ENCODE measurements around the gene ASCC1. TPM values are rescaled to one million over a fixed set of nuclear protein-coding genes. Genes with fewer than 3 reads are reported as not detected.
"Not testable (repeated sequence)": the region's sequence is repeated elsewhere in the genome, so short reads cannot be mapped to it uniquely, and the experiment has no call there.

Gene ASCC1
- total RNA-seq, 1 donor from 2014 or later: 38.5 TPM

DNA sequence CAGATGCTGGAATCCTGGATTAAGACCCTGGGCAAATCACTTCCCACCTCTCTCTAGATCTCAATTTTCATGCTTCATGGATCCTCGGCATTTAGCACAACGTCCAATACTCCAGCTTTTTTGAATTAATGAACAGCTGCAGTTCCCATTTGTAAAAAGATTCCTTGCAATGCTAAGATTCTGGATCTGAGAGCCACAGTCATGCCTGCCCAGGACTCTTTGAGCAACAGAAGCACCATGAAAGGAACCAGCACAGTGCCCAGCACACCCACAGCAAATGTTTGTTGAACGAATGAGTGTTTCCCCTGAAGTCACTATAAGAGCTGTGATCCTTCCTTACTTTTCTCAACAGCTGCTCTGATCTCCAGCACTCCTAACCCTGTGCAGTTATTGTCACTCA, 36.9 kb upstream of the ASCC1 start:
- H3K27ac ChIP-seq: peak overlapping the region; percentile 98
- DNase-seq (ENCODE audit: extremely low spot score in 2 of 2): no peak
- no peak overlapping the region for H3K4me3 ChIP-seq
- H3K36me3 ChIP-seq: no peaks in the 10 kb centered on the region
- intact Hi-C loops (cut with DNase I): loop anchor here (5.0 kb wide), 1 partner anchor 36 kb away; the partner anchor contains the start of genes ANAPC16 and ASCC1
- peaks cover 96% of the 10 kb centered on the region for H3K4me1 ChIP-seq
- TF ChIP-seq POLR2AphosphoS5 (IDR thresholded peaks at IDR 0.05; ENCODE audit: insufficient read depth in 1 of 2, low read depth in 1 of 2): no peak
- TF ChIP-seq, protein P1, sequence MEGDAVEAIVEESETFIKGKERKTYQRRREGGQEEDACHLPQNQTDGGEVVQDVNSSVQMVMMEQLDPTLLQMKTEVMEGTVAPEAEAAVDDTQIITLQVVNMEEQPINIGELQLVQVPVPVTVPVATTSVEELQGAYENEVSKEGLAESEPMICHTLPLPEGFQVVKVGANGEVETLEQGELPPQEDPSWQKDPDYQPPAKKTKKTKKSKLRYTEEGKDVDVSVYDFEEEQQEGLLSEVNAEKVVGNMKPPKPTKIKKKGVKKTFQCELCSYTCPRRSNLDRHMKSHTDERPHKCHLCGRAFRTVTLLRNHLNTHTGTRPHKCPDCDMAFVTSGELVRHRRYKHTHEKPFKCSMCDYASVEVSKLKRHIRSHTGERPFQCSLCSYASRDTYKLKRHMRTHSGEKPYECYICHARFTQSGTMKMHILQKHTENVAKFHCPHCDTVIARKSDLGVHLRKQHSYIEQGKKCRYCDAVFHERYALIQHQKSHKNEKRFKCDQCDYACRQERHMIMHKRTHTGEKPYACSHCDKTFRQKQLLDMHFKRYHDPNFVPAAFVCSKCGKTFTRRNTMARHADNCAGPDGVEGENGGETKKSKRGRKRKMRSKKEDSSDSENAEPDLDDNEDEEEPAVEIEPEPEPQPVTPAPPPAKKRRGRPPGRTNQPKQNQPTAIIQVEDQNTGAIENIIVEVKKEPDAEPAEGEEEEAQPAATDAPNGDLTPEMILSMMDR (IDR thresholded peaks at IDR 0.05): no peak
- no peak for TF ChIP-seq POLR2A (IDR thresholded peaks at IDR 0.05)
- H3K9me3 ChIP-seq: no peaks in the 10 kb centered on the region
- no peaks in the 10 kb centered on the region for H3K27me3 ChIP-seq

DNA sequence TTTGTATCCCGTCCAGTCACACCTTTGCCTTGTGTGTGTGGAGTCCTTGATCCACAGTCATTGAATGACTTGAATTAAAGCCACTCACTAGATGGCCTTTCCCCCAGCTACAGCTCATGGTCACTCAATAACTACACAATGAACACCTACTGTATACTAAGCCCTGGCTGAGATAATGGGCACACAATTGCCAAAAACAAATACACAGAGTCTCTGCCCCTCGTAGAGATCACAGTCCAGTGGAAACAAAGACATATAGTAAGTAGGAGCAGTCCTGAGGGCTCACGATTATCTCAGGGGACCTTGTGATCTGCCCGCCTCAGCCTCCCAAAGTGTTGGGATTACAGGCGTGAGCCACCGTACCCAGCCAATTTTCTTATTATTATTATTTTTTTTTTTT, 35.6 kb upstream of the ASCC1 start:
- DNase-seq (ENCODE audit: extremely low spot score in 2 of 2): no peak
- no peak for TF ChIP-seq POLR2A (IDR thresholded peaks at IDR 0.05)
- TF ChIP-seq, protein P1 (IDR thresholded peaks at IDR 0.05): no peak
- no peak for TF ChIP-seq POLR2AphosphoS5 (IDR thresholded peaks at IDR 0.05; ENCODE audit: insufficient read depth in 1 of 2, low read depth in 1 of 2)
- Histone ChIP-seq H3K4me3 (no peak overlapping the region), H3K27me3 (no peaks in the 10 kb centered on the region), H3K4me1 (peaks cover 100% of the 10 kb centered on the region), H3K9me3 (no peaks in the 10 kb centered on the region), H3K27ac (peak overlapping the region; percentile 98), H3K36me3 (no peaks in the 10 kb centered on the region)
- intact Hi-C loops (cut with DNase I): loop anchor here (5.0 kb wide), 1 partner anchor 34 kb away; the partner anchor contains the start of genes ANAPC16 and ASCC1

DNA sequence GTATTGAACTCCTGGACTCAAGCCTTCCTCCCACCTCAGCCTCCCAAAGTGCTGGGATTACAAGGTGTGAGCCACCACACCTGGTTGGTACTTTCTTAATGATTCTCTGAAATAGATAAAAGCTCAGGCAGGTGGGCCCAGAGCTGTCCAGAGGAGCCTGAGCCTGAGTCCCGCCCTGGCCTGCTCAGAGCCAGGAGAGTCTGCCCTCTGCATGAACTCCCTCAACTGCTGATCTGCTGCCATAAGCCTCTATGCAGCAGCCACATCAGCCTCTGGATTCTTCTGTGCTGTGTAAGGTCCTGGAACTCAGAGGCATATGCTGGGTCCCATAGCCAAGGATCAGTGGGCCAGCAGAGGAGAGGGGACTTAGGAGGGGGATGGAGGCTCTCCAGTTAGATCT, 34.6 kb upstream of the ASCC1 start:
- TF ChIP-seq POLR2A (IDR thresholded peaks at IDR 0.05) (no peak), POLR2AphosphoS5 (IDR thresholded peaks at IDR 0.05; ENCODE audit: insufficient read depth in 1 of 2, low read depth in 1 of 2) (peak; percentile 64 to 86)
- TF ChIP-seq, protein P1 (IDR thresholded peaks at IDR 0.05): no peak
- peaks cover 100% of the 10 kb centered on the region for H3K4me1 ChIP-seq
- H3K36me3 ChIP-seq: no peaks in the 10 kb centered on the region
- no peaks in the 10 kb centered on the region for H3K27me3 ChIP-seq
- no peaks in the 10 kb centered on the region for H3K9me3 ChIP-seq
- H3K27ac ChIP-seq: peak overlapping the region; percentile 98
- intact Hi-C loops (cut with DNase I): loop anchor here (5.0 kb wide), 1 partner anchor 33 kb away; the partner anchor contains the start of genes ANAPC16 and ASCC1
- peak in 1 of 2 donors; percentile 94 for DNase-seq (ENCODE audit: extremely low spot score in 2 of 2)
- no peak overlapping the region for H3K4me3 ChIP-seq

DNA sequence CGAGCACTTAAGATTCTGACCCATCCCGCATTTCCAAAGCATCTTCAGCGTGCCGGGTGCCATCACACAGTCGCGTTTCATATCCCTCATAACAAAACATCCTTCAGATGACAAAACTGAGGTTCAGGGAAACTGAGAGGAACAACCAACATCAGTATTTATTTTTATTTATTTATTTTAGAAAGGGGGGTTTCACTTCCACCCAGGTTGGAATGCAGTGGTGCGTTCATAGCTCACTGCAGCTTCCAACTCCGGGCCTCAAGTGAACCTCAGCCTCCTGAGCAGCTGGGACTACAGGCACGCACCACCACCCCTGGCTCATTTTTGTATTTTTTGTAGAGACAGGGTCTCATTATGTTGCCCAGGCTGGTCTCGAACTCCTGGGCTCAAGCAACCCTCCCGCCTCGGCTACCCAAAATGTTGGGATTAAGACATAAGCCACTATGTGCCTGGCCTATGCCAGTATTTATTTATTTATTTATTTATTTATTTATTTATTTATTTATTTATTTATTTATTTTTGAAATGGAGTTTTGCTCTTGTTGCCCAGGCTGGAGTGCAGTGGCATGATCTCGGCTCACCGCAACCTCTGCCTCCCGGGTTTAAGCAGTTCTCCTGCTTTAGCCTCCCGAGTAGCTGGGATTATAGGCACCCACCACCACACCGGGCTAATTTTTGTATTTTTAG, 33.2 kb upstream of the ASCC1 start:
- peak overlapping the region in 1 of 2 donors; percentile 37 for H3K4me3 ChIP-seq

DNA sequence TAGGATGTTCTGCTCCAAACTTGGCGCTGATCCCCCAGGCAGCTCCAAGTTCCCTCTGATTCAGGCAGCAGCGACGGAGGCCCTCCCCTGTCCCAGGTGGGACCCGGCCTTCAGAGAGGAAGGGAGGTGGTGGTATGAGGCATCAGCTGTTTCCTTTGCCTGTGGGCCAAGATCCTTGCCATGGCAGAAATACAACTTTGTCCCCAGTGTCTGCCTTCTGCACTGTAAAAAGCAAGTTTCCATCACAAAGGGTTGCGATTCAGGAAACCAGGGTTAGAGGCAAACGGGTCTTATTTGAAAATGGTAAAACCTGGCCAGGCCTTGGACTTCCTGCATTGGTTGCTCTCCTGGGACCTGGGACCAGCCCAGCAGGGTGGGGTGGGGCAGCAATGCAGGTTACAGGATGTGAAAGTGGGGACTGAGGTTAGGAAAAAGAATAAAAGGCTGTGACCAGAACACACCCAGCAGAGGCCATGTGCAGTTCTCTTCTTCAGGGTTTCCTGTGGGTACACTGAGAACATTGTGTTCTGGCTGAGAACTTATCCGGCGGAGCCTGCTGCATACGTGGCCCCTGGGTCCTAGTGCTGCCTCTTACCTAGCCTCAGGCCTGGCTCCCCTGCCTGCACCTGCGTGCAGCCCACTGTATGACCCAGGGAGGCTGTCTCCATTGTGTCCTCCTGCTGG, 32.5 kb upstream of the ASCC1 start:
- H3K4me1 ChIP-seq: peaks cover 100% of the 10 kb centered on the region
- peak overlapping the region; percentile 98 for H3K27ac ChIP-seq
- DNase-seq (ENCODE audit: extremely low spot score in 2 of 2): peak in 1 of 2 donors; percentile 98
- TF ChIP-seq, protein P1 (IDR thresholded peaks at IDR 0.05): no peak
- TF ChIP-seq POLR2AphosphoS5 (IDR thresholded peaks at IDR 0.05; ENCODE audit: insufficient read depth in 1 of 2, low read depth in 1 of 2) (peak; percentile 91 to 96), POLR2A (IDR thresholded peaks at IDR 0.05) (peak in 1 of 2 donors; percentile 35)
- no peaks in the 10 kb centered on the region for H3K27me3 ChIP-seq
- peak overlapping the region; percentile 12 to 37 for H3K4me3 ChIP-seq
- no peaks in the 10 kb centered on the region for H3K36me3 ChIP-seq
- H3K9me3 ChIP-seq: no peaks in the 10 kb centered on the region
- intact Hi-C loops (cut with DNase I): no loop called here

More for the DNA sequence above, 33.2 kb upstream of the ASCC1 start:
- Histone ChIP-seq H3K27ac (peak overlapping the region; percentile 98), H3K4me1 (peaks cover 100% of the 10 kb centered on the region)
- DNase-seq (ENCODE audit: extremely low spot score in 2 of 2); H3K9me3 ChIP-seq; H3K27me3 ChIP-seq; intact Hi-C loops (cut with DNase I); H3K36me3 ChIP-seq: not testable (repeated sequence)
